HCT116 (cell line): Measurements from ENCODE around the gene NMNAT3. TPM values are rescaled to one million over a fixed set of nuclear protein-coding genes. Genes with fewer than 3 reads are reported as not detected.

Experiments
- ATAC-seq: fragments of 200-7000 bp; cut with Tn5 transposase; 2 replicates; pipeline ENCODE4 v1.9.1; 2020; ENCODE audit warnings: mild to moderate bottlenecking, moderate library complexity
- BruUV-seq: library from RNA; stranded (reverse); fragments of 400-500 nt; replicated peaks from 2 replicates; lab custom pipeline; 2021; lab: Mats Ljungman, UMichigan
- CTCF ChIA-PET: fragments of 300-600 bp; sonication (Branson Sonifier 250); formaldehyde crosslinking; loops from one replicate; lab custom pipeline; 2021; ENCODE audit warnings: antibody characterized with exemption; lab: Charles Lee
- POLR2A ChIA-PET: fragments of 300-600, 350-600 bp; sonication (Branson Sonifier 250); formaldehyde crosslinking; loops from one replicate; lab custom pipeline; 2021; ENCODE audit warnings: antibody characterized with exemption; lab: Charles Lee
- RAD21 ChIA-PET, 2 experiments: fragments of 300-600 bp; sonication (Branson Sonifier 250); formaldehyde crosslinking; loops; one replicate each; lab custom pipeline; 2023; ENCODE audit warnings: low total read pairs in 2 of 2; ENCODE audit not compliant: uncharacterized antibody in 2 of 2, unreplicated experiment in 2 of 2, low non-redundant PET in 1 of 2; lab: Charles Lee
- DNase-seq: peaks from one replicate; pipeline ENCODE4 v3.0.0-alpha.2; 2010; ENCODE audit warnings: low read depth, low spot score
- H2AFZ ChIP-seq: fragments of 200-600 bp; shearing (Covaris generic), sonication (generic); 2 replicates; pipeline ENCODE4 v1.6.1; 2017; ENCODE audit warnings: low read depth, mixed run types, mixed read lengths, antibody characterized with exemption, low read length; ENCODE audit not compliant: poor library complexity, severe bottlenecking
- H3K27ac ChIP-seq: 2 replicates; pipeline ENCODE4 v1.5.1; 2012; ENCODE audit warnings: low read depth, low read length
- H3K27me3 ChIP-seq: fragments of 200-600 bp; sonication (generic); 2 replicates; pipeline ENCODE4 v1.6.1; 2016; ENCODE audit warnings: mixed run types, low read length, mixed read lengths; ENCODE audit not compliant: insufficient read depth
- H3K36me3 ChIP-seq, 2 experiments: fragments of 200-500 bp in 1 of 2; fragments of 200-600 bp in 1 of 2; sonication (Bioruptor generic) in 1 of 2; sonication (generic) in 1 of 2; 2 replicates each; pipeline versions ENCODE4 v1.5.1 to v1.6.1; 2014 to 2016; ENCODE audit warnings: low read length in 2 of 2, inconsistent platforms in 1 of 2, mixed read lengths in 1 of 2, mixed run types in 1 of 2; ENCODE audit not compliant: insufficient read depth in 2 of 2, control insufficient read depth in 1 of 2
- H3K4me1 ChIP-seq, 2 experiments: fragments of 200-600 bp in 1 of 2; sonication (generic) in 1 of 2; 2 replicates each; pipeline versions ENCODE4 v1.5.1 to v1.6.1; 2012 to 2017; ENCODE audit warnings: low read length in 2 of 2, inconsistent platforms in 1 of 2, mild to moderate bottlenecking in 1 of 2, mixed read lengths in 1 of 2, mixed run types in 1 of 2, moderate library complexity in 1 of 2; ENCODE audit not compliant: insufficient read depth in 2 of 2, control insufficient read depth in 1 of 2
- H3K4me2 ChIP-seq: fragments of 200-600 bp; sonication (generic); 2 replicates; pipeline ENCODE4 v1.6.1; 2017; ENCODE audit warnings: mixed run types, low read length, mixed read lengths
- H3K4me3 ChIP-seq, 2 experiments: fragments of 200-600 bp in 1 of 2; sonication (generic) in 1 of 2; replicated peaks in 1 of 2; 2 replicates each; pipeline ENCODE4 v1.5.1; 2011 to 2016; ENCODE audit warnings: low read length in 2 of 2, control low read depth in 1 of 2, low read depth in 1 of 2, mild to moderate bottlenecking in 1 of 2, mixed read lengths in 1 of 2, mixed run types in 1 of 2
- H3K79me2 ChIP-seq: fragments of 200-600 bp; sonication (generic); 2 replicates; pipeline ENCODE4 v1.6.1; 2017; ENCODE audit warnings: mild to moderate bottlenecking, mixed run types, low read length, moderate library complexity, mixed read lengths; ENCODE audit not compliant: insufficient read depth
- H3K9ac ChIP-seq: fragments of 200-600 bp; sonication (generic); 2 replicates; pipeline ENCODE4 v1.6.1; 2016; ENCODE audit warnings: low read length, mixed read lengths
- H3K9me2 ChIP-seq: fragments of 200-600 bp; sonication (generic), shearing (Covaris generic); 2 replicates; pipeline ENCODE4 v1.6.1; 2017; ENCODE audit warnings: mixed run types, mild to moderate bottlenecking, moderate library complexity; ENCODE audit not compliant: insufficient read depth
- H3K9me3 ChIP-seq, 2 experiments: fragments of 200-500 bp in 1 of 2; fragments of 200-600 bp in 1 of 2; sonication (Bioruptor generic) in 1 of 2; sonication (generic) in 1 of 2; 2 replicates each; pipeline ENCODE4 v1.6.1; 2014 to 2017; ENCODE audit warnings: low read length in 2 of 2, mixed read lengths in 2 of 2, inconsistent platforms in 1 of 2, low read depth in 1 of 2, mild to moderate bottlenecking in 1 of 2, mixed run types in 1 of 2, moderate library complexity in 1 of 2; ENCODE audit not compliant: control insufficient read depth in 1 of 2, insufficient read depth in 1 of 2
- H4K20me1 ChIP-seq: fragments of 200-600 bp; sonication (generic), shearing (Covaris generic); 2 replicates; pipeline ENCODE4 v1.6.1; 2017; ENCODE audit warnings: mixed run types, mild to moderate bottlenecking, moderate library complexity; ENCODE audit not compliant: insufficient read depth
- CTCF ChIP-seq, 3 experiments: fragments of 200-600 bp in 1 of 3; sonication (generic) in 1 of 3; IDR thresholded peaks in 2 of 3; conservative IDR thresholded peaks in 1 of 3; 2 replicates each; pipeline ENCODE4 v1.5.1; 2012 to 2017; ENCODE audit warnings: low read depth in 2 of 3, low read length in 2 of 3, antibody characterized with exemption in 1 of 3, borderline replicate concordance in 1 of 3, control low read depth in 1 of 3, mild to moderate bottlenecking in 1 of 3, mixed read lengths in 1 of 3, mixed run types in 1 of 3, moderate library complexity in 1 of 3; ENCODE audit not compliant: insufficient read depth in 1 of 3
- EGR1 ChIP-seq: IDR thresholded peaks from 2 replicates; pipeline ENCODE4 v1.6.1; 2012; ENCODE audit warnings: low read depth
- ELF1 ChIP-seq: IDR thresholded peaks from 2 replicates; pipeline ENCODE4 v1.6.1; 2012; ENCODE audit warnings: low read depth, borderline replicate concordance
- EZH2 ChIP-seq: fragments of 200-600 bp; sonication (generic); IDR thresholded peaks from 2 replicates; pipeline ENCODE4 v1.6.1; 2017; ENCODE audit warnings: antibody characterized with exemption, mixed run types
- EZH2phosphoT487 ChIP-seq: fragments of 200-600 bp; IDR thresholded peaks from 2 replicates; pipeline ENCODE4 v1.6.1; 2018; ENCODE audit warnings: antibody characterized with exemption, borderline replicate concordance
- SP1 ChIP-seq: IDR thresholded peaks from 2 replicates; pipeline ENCODE4 v1.6.1; 2012; ENCODE audit warnings: low read depth
- SRF ChIP-seq: IDR thresholded peaks from 2 replicates; pipeline ENCODE4 v1.6.1; 2012; ENCODE audit warnings: low read depth
- TCF7L2 ChIP-seq: IDR thresholded peaks from 2 replicates; pipeline ENCODE4 v1.7.0; 2011; ENCODE audit warnings: borderline replicate concordance, inconsistent platforms; ENCODE audit not compliant: insufficient read depth, insufficient read length; ENCODE audit errors: extremely low read depth
- YY1 ChIP-seq: IDR thresholded peaks from 2 replicates; pipeline ENCODE4 v1.6.1; 2011; ENCODE audit warnings: low read length, low read depth, moderate library complexity, mild to moderate bottlenecking; ENCODE audit not compliant: insufficient replicate concordance; ENCODE audit errors: extremely low read depth
- ZNF274 ChIP-seq: fragments of 200-500 bp; sonication (Bioruptor generic); IDR thresholded peaks from 2 replicates; pipeline ENCODE4 v1.6.1; 2014; ENCODE audit warnings: mild to moderate bottlenecking, low read depth, low read length, inconsistent platforms
- intact Hi-C: fragments of 100-400 bp; cut with micrococcal nuclease; formaldehyde crosslinking; loops from 2 replicates; pipeline ENCODE4 v1.10.0; 2022
- total RNA-seq: library from RNA; stranded (reverse); gene quantifications from one replicate; pipeline ENCODE4 v1.2.1, GENCODE V29; 2021; ENCODE audit not compliant: unreplicated experiment
- TF ChIP-seq, protein P1 (sequence below): IDR thresholded peaks from 2 replicates; pipeline ENCODE4 v1.6.1; 2012
- TF ChIP-seq, protein P2 (sequence below): IDR thresholded peaks from 2 replicates; pipeline ENCODE4 v1.6.1; 2012
- TF ChIP-seq, protein P3 (sequence below): IDR thresholded peaks from 2 replicates; pipeline ENCODE4 v1.6.1; 2011; ENCODE audit warnings: mild to moderate bottlenecking, low read length, moderate library complexity; ENCODE audit not compliant: insufficient replicate concordance; ENCODE audit errors: extremely low read depth

The NMNAT3 gene
- total RNA-seq, 1 experiment from 2014 or later: 5.7 TPM

DNA sequence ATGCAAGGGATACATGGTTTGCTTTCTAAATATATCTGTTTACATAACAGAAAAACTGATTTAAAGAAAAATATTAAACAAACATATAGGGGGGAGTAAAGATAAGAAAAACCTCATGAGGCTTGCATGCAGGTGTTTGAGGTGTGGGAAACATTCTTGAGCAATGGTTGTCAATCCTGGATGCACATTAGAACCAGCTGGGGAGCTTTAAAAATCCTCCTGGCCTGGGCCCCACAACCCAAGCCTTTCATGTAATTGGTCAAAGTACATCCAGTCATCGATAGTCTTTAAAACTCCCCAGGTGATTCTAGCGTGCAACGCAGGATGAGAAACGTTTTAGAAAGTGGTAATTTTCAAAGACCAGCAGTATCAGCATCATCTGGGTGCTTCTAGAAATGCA lies 18.3 kb downstream of the NMNAT3 start:
- no peaks in the 10 kb centered on the region for H3K9me3 ChIP-seq
- DNase-seq: no peak
- no peak overlapping the region for H3K27ac ChIP-seq
- BruUV-seq: no TSS peak
- TF ChIP-seq, protein P1, sequence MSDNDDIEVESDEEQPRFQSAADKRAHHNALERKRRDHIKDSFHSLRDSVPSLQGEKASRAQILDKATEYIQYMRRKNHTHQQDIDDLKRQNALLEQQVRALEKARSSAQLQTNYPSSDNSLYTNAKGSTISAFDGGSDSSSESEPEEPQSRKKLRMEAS: no peak
- TF ChIP-seq CTCF (IDR thresholded peaks at IDR 0.05 in 2 of 3, conservative IDR thresholded peaks at IDR 0.05 in 1 of 3; ENCODE audit: borderline replicate concordance in 1 of 3, insufficient read depth in 1 of 3, low read depth in 2 of 3, low read length in 2 of 3) (no peak), TCF7L2 (no peak), EGR1 (no peak), EZH2phosphoT487 (no peak), SP1 (no peak), SRF (no peak), ZNF274 (no peak), YY1 (no peak), ELF1 (no peak), EZH2 (no peak)
- TF ChIP-seq, protein P2, sequence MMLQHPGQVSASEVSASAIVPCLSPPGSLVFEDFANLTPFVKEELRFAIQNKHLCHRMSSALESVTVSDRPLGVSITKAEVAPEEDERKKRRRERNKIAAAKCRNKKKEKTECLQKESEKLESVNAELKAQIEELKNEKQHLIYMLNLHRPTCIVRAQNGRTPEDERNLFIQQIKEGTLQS: no peak
- TF ChIP-seq, protein P3, sequence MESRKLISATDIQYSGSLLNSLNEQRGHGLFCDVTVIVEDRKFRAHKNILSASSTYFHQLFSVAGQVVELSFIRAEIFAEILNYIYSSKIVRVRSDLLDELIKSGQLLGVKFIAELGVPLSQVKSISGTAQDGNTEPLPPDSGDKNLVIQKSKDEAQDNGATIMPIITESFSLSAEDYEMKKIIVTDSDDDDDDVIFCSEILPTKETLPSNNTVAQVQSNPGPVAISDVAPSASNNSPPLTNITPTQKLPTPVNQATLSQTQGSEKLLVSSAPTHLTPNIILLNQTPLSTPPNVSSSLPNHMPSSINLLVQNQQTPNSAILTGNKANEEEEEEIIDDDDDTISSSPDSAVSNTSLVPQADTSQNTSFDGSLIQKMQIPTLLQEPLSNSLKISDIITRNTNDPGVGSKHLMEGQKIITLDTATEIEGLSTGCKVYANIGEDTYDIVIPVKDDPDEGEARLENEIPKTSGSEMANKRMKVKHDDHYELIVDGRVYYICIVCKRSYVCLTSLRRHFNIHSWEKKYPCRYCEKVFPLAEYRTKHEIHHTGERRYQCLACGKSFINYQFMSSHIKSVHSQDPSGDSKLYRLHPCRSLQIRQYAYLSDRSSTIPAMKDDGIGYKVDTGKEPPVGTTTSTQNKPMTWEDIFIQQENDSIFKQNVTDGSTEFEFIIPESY: no peak
- no peak overlapping the region for H3K4me2 ChIP-seq
- ChIA-PET CTCF (no interaction called here), RAD21 (no interaction called here), POLR2A (no interaction called here)
- H3K36me3 ChIP-seq: no peaks in the 10 kb centered on the region
- no peaks in the 10 kb centered on the region for H4K20me1 ChIP-seq
- no peak for ATAC-seq
- H3K9ac ChIP-seq: no peak overlapping the region
- H2AFZ ChIP-seq: no peak overlapping the region
- intact Hi-C loops: no loop called here
- H3K79me2 ChIP-seq: no peaks in the 10 kb centered on the region
- peaks cover 4 to 8% of the 10 kb centered on the region in 2 experiments; a peak in 3 of 4 replicates for H3K4me1 ChIP-seq
- H3K4me3 ChIP-seq: no peak overlapping the region
- H3K27me3 ChIP-seq: no peaks in the 10 kb centered on the region
- no peaks in the 10 kb centered on the region for H3K9me2 ChIP-seq
